Stimulated activated CD4-positive, alpha-beta T cell treated with anti-CD3 and anti-CD28 coated beads, Interleukin-12 subunit alpha, Interleukin-12 subunit beta, amount 100 ng/mL, for 48 hours (primary cell): ENCODE results near the gene MYBPC3.
"Not testable (repeated sequence)": the region's sequence is repeated elsewhere in the genome, so short reads cannot be mapped to it uniquely, and the experiment has no call there.

Source experiments
- DNase-seq, 3 donors: peaks; one replicate each; pipeline ENCODE4 v3.0.0-alpha.2; 2020; ENCODE audit warnings: low read depth in 2 of 3, low spot score in 1 of 3

Gene MYBPC3

GRCh38 chr11:47338396-47339241 is 13.9 kb downstream of the MYBPC3 start:
- DNase-seq: no peak

- no peak for DNase-seq
Observed at GRCh38 chr11:47337229-47337924, 15.1 kb downstream of the MYBPC3 start.

- DNase-seq: no peak
Observed at GRCh38 chr11:47336595-47336994, 15.9 kb downstream of the MYBPC3 start.

- DNase-seq: no peak
Observed at GRCh38 chr11:47335733-47336132, 16.8 kb downstream of the MYBPC3 start.

- not testable (repeated sequence) for DNase-seq
Observed at GRCh38 chr11:47334699-47335411, 17.6 kb downstream of the MYBPC3 start.

- no peak for DNase-seq
Observed at GRCh38 chr11:47333886-47334443, 18.5 kb downstream of the MYBPC3 start.

- no peak for DNase-seq
Observed at GRCh38 chr11:47333526-47333845, 19.0 kb downstream of the MYBPC3 start.

GRCh38 chr11:47332791-47333525 is 19.5 kb downstream of the MYBPC3 start:
- DNase-seq: no peak

DNA sequence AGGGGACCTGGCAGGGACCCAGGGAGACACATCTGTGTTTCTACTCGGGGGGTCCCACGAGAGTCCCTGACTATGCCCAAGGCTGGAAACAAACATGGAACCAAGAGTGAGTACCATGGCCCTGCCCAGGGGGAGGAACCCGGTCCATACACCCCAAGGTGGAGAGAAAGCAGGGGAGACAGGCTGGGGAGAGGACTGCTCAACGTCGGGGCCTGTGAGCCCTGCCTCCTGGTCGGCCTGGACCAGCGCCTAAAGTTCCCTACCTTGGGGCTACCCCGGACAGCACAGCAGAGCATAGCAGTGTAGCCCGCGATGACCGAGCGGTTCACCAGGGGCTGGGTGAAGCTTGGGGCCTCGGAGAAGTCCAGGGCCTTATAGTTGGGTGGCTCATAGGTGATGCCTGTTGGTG is 20.2 kb downstream of the MYBPC3 start:
- no peak for DNase-seq

GRCh38 chr11:47331454-47332302 is 20.8 kb downstream of the MYBPC3 start:
- no peak for DNase-seq

GRCh38 chr11:47329987-47330931 is 22.2 kb downstream of the MYBPC3 start:
- no peak for DNase-seq

- no peak for DNase-seq
Observed at GRCh38 chr11:47329431-47329986, 23.0 kb downstream of the MYBPC3 start.

- DNase-seq: no peak
Observed at GRCh38 chr11:47328449-47329390, 23.8 kb downstream of the MYBPC3 start.

- no peak for DNase-seq
Observed at GRCh38 chr11:47327949-47328348, 24.6 kb downstream of the MYBPC3 start.

DNA sequence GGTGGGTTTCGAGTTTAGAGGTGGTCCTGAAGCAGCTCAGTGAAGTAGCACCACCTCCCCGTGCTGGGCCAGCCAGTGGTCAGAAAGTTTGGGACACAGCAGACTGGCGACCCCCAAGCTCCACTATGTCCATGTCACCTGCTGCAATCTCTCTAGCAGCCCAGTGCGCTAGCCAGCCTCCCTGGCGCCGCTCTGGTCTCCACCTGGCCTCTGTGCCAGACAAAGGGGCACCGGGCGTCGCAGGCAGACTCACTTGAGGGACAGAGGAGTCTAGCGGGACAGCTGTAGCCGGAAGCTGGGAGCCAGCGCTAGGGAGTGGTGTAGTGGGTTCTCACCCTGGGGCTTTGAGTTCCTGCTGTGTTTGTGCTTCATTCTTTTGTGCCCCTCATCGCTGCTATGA is 25.5 kb downstream of the MYBPC3 start:
- no peak for DNase-seq

DNA sequence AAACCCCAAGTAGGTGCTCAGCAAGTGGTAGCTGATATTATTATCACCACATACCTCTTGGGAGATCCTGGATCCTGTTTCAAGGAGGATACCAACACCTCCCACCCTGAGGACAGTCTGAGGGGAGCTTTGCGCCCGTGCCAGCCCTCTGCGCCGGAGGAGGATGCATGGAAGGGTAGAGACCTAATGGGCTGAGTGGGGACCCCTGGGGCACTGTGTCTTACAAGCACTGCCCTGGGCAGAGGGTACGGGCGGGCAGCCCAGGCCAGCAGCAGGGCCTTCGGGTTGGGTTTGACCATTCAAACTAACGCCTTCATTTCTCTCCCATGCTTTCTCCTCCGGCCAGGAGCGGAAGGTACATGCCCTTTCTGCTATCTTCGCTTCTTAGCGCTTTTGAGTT is 26.3 kb downstream of the MYBPC3 start:
- DNase-seq: no peak

GRCh38 chr11:47325271-47326041 is 27.0 kb downstream of the MYBPC3 start:
- no peak for DNase-seq
